Aorta (tissue), 5 donors: ENCODE data around the gene DDX41. TPM values are rescaled to one million over a fixed set of nuclear protein-coding genes. Genes with fewer than 3 reads are reported as not detected.
A peak's percentile ranks its signal among the peaks of the same experiment; 100 is the strongest.

Experiments
- ATAC-seq: fragments of 200-7000 bp; cut with Tn5 transposase; one replicate; pipeline ENCODE4 v1.9.1; 2022; ENCODE audit warnings: moderate library complexity; ENCODE audit not compliant: low FRiP score
- DNase-seq, 2 donors: peaks; one replicate each; pipeline ENCODE4 v3.0.0-alpha.2; 2020
- H3K27ac ChIP-seq, 2 donors: one replicate each; pipeline ENCODE4 v1.5.1; 2013; ENCODE audit warnings: low read length in 2 of 2, mild to moderate bottlenecking in 2 of 2, moderate library complexity in 2 of 2, control low read depth in 1 of 2, inconsistent platforms in 1 of 2, low read depth in 1 of 2
- H3K27me3 ChIP-seq, 2 donors: one replicate each; pipeline ENCODE4 v1.6.1; 2013; ENCODE audit warnings: control low read depth in 1 of 2, low read length in 1 of 2, mild to moderate bottlenecking in 1 of 2, moderate library complexity in 1 of 2; ENCODE audit not compliant: insufficient read depth in 2 of 2, control insufficient read depth in 1 of 2
- H3K36me3 ChIP-seq, 2 donors: one replicate each; pipeline ENCODE4 v1.6.1; 2013; ENCODE audit warnings: control low read depth in 1 of 2, low read length in 1 of 2, mild to moderate bottlenecking in 1 of 2; ENCODE audit not compliant: insufficient read depth in 2 of 2, control insufficient read depth in 1 of 2
- H3K4me1 ChIP-seq, 2 donors: one replicate each; pipeline ENCODE4 v1.6.1; 2013; ENCODE audit warnings: low read length in 2 of 2, control low read depth in 1 of 2, mild to moderate bottlenecking in 1 of 2, moderate library complexity in 1 of 2; ENCODE audit not compliant: insufficient read depth in 2 of 2, control insufficient read depth in 1 of 2
- H3K4me3 ChIP-seq, 2 donors: one replicate each; pipeline ENCODE4 v1.5.1; 2013; ENCODE audit warnings: low read length in 2 of 2, control low read depth in 1 of 2, mild to moderate bottlenecking in 1 of 2
- H3K9me3 ChIP-seq: one replicate; pipeline ENCODE4 v1.6.1; 2013; ENCODE audit warnings: mild to moderate bottlenecking, low read length; ENCODE audit not compliant: control insufficient read depth
- WGBS, 2 donors: extraction: QIAGEN DNeasy Blood & Tissue Kit; methylation state at CpG; one replicate each; pipeline ENCODE4 v1.1.7; 2013; 5-methylcytosine and 5-hydroxymethylcytosine counted together
- intact Hi-C, 2 donors: fragments of 100-400 bp; cut with DNase I; formaldehyde crosslinking; loops; one replicate each; pipeline versions ENCODE4 v1.14.2 to v1.15.0; 2022
- polyA plus RNA-seq, 2 donors: library from polyadenylated mRNA; stranded (reverse); fragments of 200-250 nt; gene quantifications; one replicate each; pipeline ENCODE4 v1.2.3, GENCODE V29; 2013
- total RNA-seq, 2 donors: library from RNA; stranded (reverse); fragmentation: NEBNext Ultra II Directional; extraction: Animal tissue kit (Norgen Biotek cat#: 25700); gene quantifications; one replicate each; pipeline ENCODE4 v1.2.1, GENCODE V29; 2021
- donor health status: healthy with polysubstance abuse.
- donor health status: Bipolar disorder and iron deficiency.
- donor health status: DM: no; HTN: no; CAD: no.
- donor health status: DM: no; HTN: no; CAD: no.
- donor health status: DM: yes; HTN: yes; CAD: no.

Gene DDX41
- total and polyA plus RNA-seq, 4 donors: 45.0 to 95.4 (median 50.7) TPM

GRCh38 chr5:177499842-177500241 is 16.9 kb downstream of the DDX41 start:
- H3K27ac ChIP-seq: no peak overlapping the region
- no peak for ATAC-seq
- H3K4me3 ChIP-seq: no peak overlapping the region
- 69 to 74% methylated on average over 6 of the region's 6 CpGs for WGBS, 2 donors
- DNase-seq: no peak
- no peaks in the 10 kb centered on the region for H3K4me1 ChIP-seq
- no peaks in the 10 kb centered on the region for H3K9me3 ChIP-seq
- intact Hi-C loops: loop anchor here in 1 of 2 donors (5.0 kb wide), 1 partner anchor 108 kb away; no protein-coding TSS in a partner anchor
- no peaks in the 10 kb centered on the region for H3K36me3 ChIP-seq
- H3K27me3 ChIP-seq: no peaks in the 10 kb centered on the region

GRCh38 chr5:177498013-177498787 is 18.6 kb downstream of the DDX41 start:
- H3K36me3 ChIP-seq: no peaks in the 10 kb centered on the region
- peak overlapping the region in 1 of 2 donors; percentile 7 for H3K27ac ChIP-seq
- ATAC-seq: no peak
- no peaks in the 10 kb centered on the region for H3K9me3 ChIP-seq
- no peaks in the 10 kb centered on the region for H3K4me1 ChIP-seq
- intact Hi-C loops: no loop called here
- no peaks in the 10 kb centered on the region for H3K27me3 ChIP-seq
- WGBS, 2 donors: 10 to 12% methylated on average over 36 to 48 of the region's 48 CpGs
- H3K4me3 ChIP-seq: peak overlapping the region in 1 of 2 donors; percentile 5
- DNase-seq: peak; percentile 59 to 86

GRCh38 chr5:177497292-177498012 is 19.3 kb downstream of the DDX41 start, which contains the start of gene PDLIM7:
Gene PDLIM7, minus strand, starts transcription at chr5:177497604. Its CDS starts 1,092 bp downstream, at chr5:177496512.
- Histone ChIP-seq H3K27me3 (no peaks in the 10 kb centered on the region), H3K4me1 (no peaks in the 10 kb centered on the region), H3K36me3 (no peaks in the 10 kb centered on the region), H3K4me3 (peak within 1 kb of the TSS; percentile 66 to 67), H3K9me3 (no peaks in the 10 kb centered on the region), H3K27ac (peak within 1 kb of the TSS; percentile 95 to 99)
- WGBS, 2 donors: 0 to 1% methylated on average over 66 to 73 of the region's 73 CpGs
- DNase-seq: peak; percentile 98
- intact Hi-C loops: loop anchor here in 1 of 2 donors (2.0 kb wide), 1 partner anchor 71 kb away; the partner anchor contains the start of gene GRK6
- ATAC-seq: peak; percentile 88

GRCh38 chr5:177496727-177497291 is 20.0 kb downstream of the DDX41 start:
- intact Hi-C loops: loop anchor here in 1 of 2 donors (2.0 kb wide), 1 partner anchor 70 kb away; the partner anchor contains the start of gene GRK6
- peak; percentile 68 for ATAC-seq
- no peaks in the 10 kb centered on the region for H3K36me3 ChIP-seq
- H3K4me3 ChIP-seq: peak overlapping the region; percentile 66 to 67
- 1% methylated on average over 12 to 29 of the region's 29 CpGs for WGBS, 2 donors
- peak; percentile 94 to 96 for DNase-seq
- no peaks in the 10 kb centered on the region for H3K4me1 ChIP-seq
- H3K9me3 ChIP-seq: no peaks in the 10 kb centered on the region
- peak overlapping the region; percentile 95 to 99 for H3K27ac ChIP-seq
- H3K27me3 ChIP-seq: no peaks in the 10 kb centered on the region

- 4 to 5% methylated on average over 12 of the region's 12 CpGs for WGBS, 2 donors
- ATAC-seq: no peak
- peak in 1 of 2 donors; percentile 62 for DNase-seq
- Histone ChIP-seq H3K36me3 (no peaks in the 10 kb centered on the region), H3K27me3 (no peaks in the 10 kb centered on the region), H3K27ac (peak overlapping the region; percentile 89 to 95), H3K4me3 (peak overlapping the region; percentile 64 to 67), H3K9me3 (no peaks in the 10 kb centered on the region), H3K4me1 (no peaks in the 10 kb centered on the region)
- intact Hi-C loops: loop anchor here in 1 of 2 donors (2.0 kb wide), 1 partner anchor 69 kb away; the partner anchor contains the start of gene GRK6
Observed at GRCh38 chr5:177496070-177496726, 20.6 kb downstream of the DDX41 start.

GRCh38 chr5:177495243-177496060 is 21.3 kb downstream of the DDX41 start:
- DNase-seq: peak; percentile 94
- H3K36me3 ChIP-seq: peaks cover 0 to 4% of the 10 kb centered on the region in 2 donors
- peak overlapping the region; percentile 89 to 95 for H3K27ac ChIP-seq
- intact Hi-C loops: loop anchor here in 1 of 2 donors (2.0 kb wide), 2 partner anchors 39 to 69 kb away; partner anchors contain the start of gene GRK6
- H3K4me3 ChIP-seq: peak overlapping the region; percentile 64 to 67
- no peaks in the 10 kb centered on the region for H3K9me3 ChIP-seq
- peak; percentile 65 for ATAC-seq
- no peaks in the 10 kb centered on the region for H3K4me1 ChIP-seq
- WGBS, 2 donors: 15 to 20% methylated on average over 14 of the region's 14 CpGs
- no peaks in the 10 kb centered on the region for H3K27me3 ChIP-seq

GRCh38 chr5:177494346-177495195 is 22.2 kb downstream of the DDX41 start:
- ATAC-seq (peak; percentile 69), DNase-seq (peak; percentile 94 to 97)
- Histone ChIP-seq H3K4me3 (no peak overlapping the region), H3K27me3 (no peaks in the 10 kb centered on the region), H3K27ac (peak overlapping the region; percentile 52 to 87), H3K36me3 (peaks cover 0 to 4% of the 10 kb centered on the region in 2 donors), H3K9me3 (no peaks in the 10 kb centered on the region), H3K4me1 (no peaks in the 10 kb centered on the region)
- WGBS, 2 donors: 2 to 5% methylated on average over 8 to 11 of the region's 11 CpGs
- intact Hi-C loops: loop anchor here in 1 of 2 donors (2.0 kb wide), 1 partner anchor 38 kb away; no protein-coding TSS in a partner anchor
